Measurements from ENCODE around the gene THBS1.

Gene THBS1

DNA sequence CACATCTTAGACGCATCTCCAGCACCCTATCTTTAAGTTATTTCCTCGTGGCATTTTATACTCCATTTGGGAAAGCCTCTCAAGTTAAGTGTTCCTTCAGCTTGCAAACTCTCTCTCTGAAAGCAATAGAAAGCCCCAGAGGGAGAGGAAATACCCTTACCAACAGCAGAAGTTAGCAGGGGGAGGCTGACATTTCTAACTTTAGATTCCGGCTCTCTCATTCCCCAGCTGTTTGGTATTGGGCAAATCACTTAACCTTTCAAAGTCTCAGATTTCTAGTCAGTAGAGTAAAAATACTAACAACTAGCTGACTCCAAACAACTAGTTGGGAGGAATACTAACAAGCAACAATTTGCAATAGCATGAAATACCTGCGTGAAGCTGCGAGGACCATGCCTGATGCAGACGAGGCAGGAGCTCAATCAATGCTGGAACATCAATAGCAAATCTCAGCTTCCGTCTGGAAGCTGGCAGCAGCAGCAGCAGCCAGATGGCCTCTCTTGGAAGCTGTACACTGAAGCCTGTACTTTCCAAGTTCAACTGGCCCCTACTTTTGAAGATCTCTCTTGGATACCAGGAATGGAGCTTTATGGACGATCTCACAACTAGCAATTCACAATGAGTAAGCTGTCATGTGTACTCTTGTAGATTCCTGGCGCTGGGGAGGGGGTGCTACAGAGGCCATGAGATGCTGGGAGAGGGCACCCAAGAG is 47.8 kb downstream of the THBS1 start:
- H3K36me3 ChIP-seq: no peaks in the 10 kb centered on the region
- DNase-seq: no peak
- H3K4me3 ChIP-seq (ENCODE audit: low read depth, low read length): no peak overlapping the region
- peaks cover 11% of the 10 kb centered on the region for H3K27me3 ChIP-seq (ENCODE audit: insufficient read depth, low read depth, severe bottlenecking)
- H3K27ac ChIP-seq: no peak overlapping the region
- no peak for TF ChIP-seq CTCF (IDR thresholded peaks at IDR 0.05; ENCODE audit: low read depth, low read length)
- H3K9me3 ChIP-seq (ENCODE audit: severe bottlenecking): no peaks in the 10 kb centered on the region

DNA sequence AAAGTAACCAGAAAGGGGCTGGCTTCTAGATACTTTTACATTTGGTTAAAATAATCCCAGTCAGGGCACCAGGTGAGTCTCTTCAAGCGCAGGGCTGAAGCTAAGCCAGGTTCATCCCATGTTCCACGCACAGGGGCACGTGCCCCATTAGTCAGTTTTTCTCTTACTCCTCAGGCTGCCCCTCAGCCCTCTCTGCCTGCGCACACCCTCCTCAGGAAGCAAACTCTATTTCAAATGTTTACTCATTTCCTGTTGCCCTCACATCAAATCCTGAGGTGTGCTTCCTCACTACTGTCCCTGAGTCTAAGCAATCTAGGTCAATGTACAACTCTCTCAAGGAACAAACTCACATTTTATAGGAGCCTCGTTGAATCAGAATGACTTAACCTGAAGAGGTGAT is 48.5 kb downstream of the THBS1 start:
- Histone ChIP-seq H3K27me3 (ENCODE audit: insufficient read depth, low read depth, severe bottlenecking) (peaks cover 13% of the 10 kb centered on the region), H3K27ac (no peak overlapping the region)

GRCh38 chr15:39629906-39630305 is 49.0 kb downstream of the THBS1 start:
- Histone ChIP-seq H3K27me3 (ENCODE audit: insufficient read depth, low read depth, severe bottlenecking) (peaks cover 13% of the 10 kb centered on the region), H3K4me3 (ENCODE audit: low read depth, low read length) (no peak overlapping the region), H3K27ac (no peak overlapping the region), H3K9me3 (ENCODE audit: severe bottlenecking) (no peaks in the 10 kb centered on the region), H3K36me3 (no peaks in the 10 kb centered on the region)
- no peak for DNase-seq
- no peak for TF ChIP-seq CTCF (IDR thresholded peaks at IDR 0.05; ENCODE audit: low read depth, low read length)

More for the DNA sequence above, 48.5 kb downstream of the THBS1 start:
- Histone ChIP-seq H3K36me3 (no peaks in the 10 kb centered on the region), H3K9me3 (ENCODE audit: severe bottlenecking) (no peaks in the 10 kb centered on the region), H3K4me3 (ENCODE audit: low read depth, low read length) (no peak overlapping the region)
- DNase-seq: no peak
- TF ChIP-seq CTCF (IDR thresholded peaks at IDR 0.05; ENCODE audit: low read depth, low read length): no peak

DNA sequence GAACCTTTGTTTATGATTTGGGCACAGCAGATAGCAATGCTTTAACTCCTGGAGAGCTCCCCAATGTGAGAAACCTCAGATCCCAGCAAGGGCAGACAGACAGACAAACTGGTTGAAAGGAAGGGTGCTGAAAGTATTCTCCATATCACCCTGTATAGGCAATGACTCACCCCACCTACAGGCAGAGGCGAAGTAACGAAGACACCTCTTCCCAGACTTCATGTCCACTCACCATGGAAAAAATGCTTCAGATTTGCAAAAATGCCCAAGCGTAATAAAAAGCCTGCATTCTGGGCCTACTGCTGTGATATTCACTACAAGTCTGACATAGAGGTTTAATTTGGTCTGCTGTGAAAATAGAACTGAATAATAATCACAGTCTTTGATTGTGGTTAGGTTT is 50.5 kb downstream of the THBS1 start:
- H3K4me3 ChIP-seq (ENCODE audit: low read depth, low read length): no peak overlapping the region
- H3K27me3 ChIP-seq (ENCODE audit: insufficient read depth, low read depth, severe bottlenecking): peaks cover 13% of the 10 kb centered on the region
- H3K27ac ChIP-seq: no peak overlapping the region
- no peaks in the 10 kb centered on the region for H3K9me3 ChIP-seq (ENCODE audit: severe bottlenecking)
- DNase-seq: no peak
- no peak for TF ChIP-seq CTCF (IDR thresholded peaks at IDR 0.05; ENCODE audit: low read depth, low read length)
- H3K36me3 ChIP-seq: no peaks in the 10 kb centered on the region

GRCh38 chr15:39638041-39638440 is 57.2 kb downstream of the THBS1 start:
- Histone ChIP-seq H3K27me3 (ENCODE audit: insufficient read depth, low read depth, severe bottlenecking) (peaks cover 12% of the 10 kb centered on the region), H3K4me3 (ENCODE audit: low read depth, low read length) (no peak overlapping the region), H3K36me3 (no peaks in the 10 kb centered on the region), H3K9me3 (ENCODE audit: severe bottlenecking) (no peaks in the 10 kb centered on the region), H3K27ac (no peak overlapping the region)
- no peak for DNase-seq
- no peak for TF ChIP-seq CTCF (IDR thresholded peaks at IDR 0.05; ENCODE audit: low read depth, low read length)

DNA sequence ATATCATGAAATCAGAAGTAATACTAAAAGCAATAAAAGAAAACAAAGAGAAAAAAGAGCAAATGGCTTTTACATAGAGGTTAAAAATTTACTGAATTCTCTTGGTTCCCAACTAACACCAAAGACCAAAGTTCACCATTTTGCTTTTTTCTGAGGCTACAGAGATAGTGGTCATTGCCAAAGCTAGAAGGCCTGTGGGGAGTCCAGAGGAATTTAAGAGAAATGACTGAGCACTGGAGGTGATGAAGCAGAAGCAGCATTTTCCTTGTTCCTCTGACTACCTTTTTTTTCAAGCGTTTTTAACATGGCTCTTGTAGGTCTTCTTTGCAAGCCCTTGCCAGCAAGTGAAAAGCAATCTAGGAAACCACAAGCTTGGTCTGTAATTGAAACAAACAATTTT is 58.2 kb downstream of the THBS1 start:
- Histone ChIP-seq H3K4me3 (ENCODE audit: low read depth, low read length) (no peak overlapping the region), H3K9me3 (ENCODE audit: severe bottlenecking) (no peaks in the 10 kb centered on the region), H3K36me3 (no peaks in the 10 kb centered on the region), H3K27ac (no peak overlapping the region), H3K27me3 (ENCODE audit: insufficient read depth, low read depth, severe bottlenecking) (peaks cover 9% of the 10 kb centered on the region)
- no peak for TF ChIP-seq CTCF (IDR thresholded peaks at IDR 0.05; ENCODE audit: low read depth, low read length)
- DNase-seq: no peak

All from WERI-Rb-1 (cell line).